ENCODE results near the gene BLVRB.

DNA sequence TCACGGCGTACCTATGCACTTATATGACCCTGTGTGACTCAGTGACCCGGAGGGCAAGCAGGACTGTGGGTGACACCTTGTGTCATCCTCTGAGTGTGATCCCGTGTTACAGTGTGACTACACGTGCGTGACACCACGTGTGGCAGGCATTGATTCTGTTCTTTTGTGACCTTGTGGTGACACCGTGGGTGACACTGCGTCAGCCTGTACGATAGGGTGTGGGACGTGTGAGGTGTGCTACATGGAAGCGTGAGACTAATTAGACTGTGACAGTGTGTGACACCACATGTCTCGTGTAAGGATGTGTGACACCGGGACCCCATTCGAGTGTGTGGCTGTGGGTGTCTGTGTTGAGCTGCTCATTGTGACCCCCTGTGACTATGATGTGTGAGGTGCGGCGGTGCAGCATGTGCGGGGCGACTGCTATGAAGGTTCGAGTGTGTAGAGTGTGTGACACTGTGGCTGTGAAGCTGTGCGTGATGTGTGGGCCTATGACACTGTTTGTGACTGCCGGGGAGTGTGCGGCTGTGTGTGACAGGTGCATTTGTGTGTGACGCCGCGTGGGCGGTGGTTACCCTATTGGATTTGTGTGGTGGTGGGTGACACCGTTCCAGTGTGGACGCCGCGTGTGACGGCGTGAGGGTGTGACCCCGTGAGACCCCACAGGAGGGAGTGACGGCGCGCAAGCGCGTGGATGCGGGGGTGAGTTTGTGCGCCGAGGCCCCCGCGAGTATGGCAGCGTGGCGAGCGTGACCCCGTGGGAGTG is 857 bp upstream of the BLVRB start:
- TF ChIP-seq, protein P1, sequence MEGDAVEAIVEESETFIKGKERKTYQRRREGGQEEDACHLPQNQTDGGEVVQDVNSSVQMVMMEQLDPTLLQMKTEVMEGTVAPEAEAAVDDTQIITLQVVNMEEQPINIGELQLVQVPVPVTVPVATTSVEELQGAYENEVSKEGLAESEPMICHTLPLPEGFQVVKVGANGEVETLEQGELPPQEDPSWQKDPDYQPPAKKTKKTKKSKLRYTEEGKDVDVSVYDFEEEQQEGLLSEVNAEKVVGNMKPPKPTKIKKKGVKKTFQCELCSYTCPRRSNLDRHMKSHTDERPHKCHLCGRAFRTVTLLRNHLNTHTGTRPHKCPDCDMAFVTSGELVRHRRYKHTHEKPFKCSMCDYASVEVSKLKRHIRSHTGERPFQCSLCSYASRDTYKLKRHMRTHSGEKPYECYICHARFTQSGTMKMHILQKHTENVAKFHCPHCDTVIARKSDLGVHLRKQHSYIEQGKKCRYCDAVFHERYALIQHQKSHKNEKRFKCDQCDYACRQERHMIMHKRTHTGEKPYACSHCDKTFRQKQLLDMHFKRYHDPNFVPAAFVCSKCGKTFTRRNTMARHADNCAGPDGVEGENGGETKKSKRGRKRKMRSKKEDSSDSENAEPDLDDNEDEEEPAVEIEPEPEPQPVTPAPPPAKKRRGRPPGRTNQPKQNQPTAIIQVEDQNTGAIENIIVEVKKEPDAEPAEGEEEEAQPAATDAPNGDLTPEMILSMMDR (IDR thresholded peaks at IDR 0.05) = no peak
- TF ChIP-seq POLR2A (IDR thresholded peaks at IDR 0.05) = no peak
